K562 (cell line): Measurements from ENCODE around the gene NSUN3.

Experiments
- CEBPB ChIP-seq: fragments of 450-650 bp; IDR thresholded peaks from 2 replicates; pipeline ENCODE4 v1.6.1; 2016; ENCODE audit warnings: missing genetic modification characterization, missing compliant biosample characterization
- CTCF ChIP-seq, 3 experiments: IDR thresholded peaks in 2 of 3; conservative IDR thresholded peaks in 1 of 3; 2 replicates each; pipeline ENCODE4 v1.5.1; 2011 to 2012; ENCODE audit warnings: low read length in 3 of 3, mild to moderate bottlenecking in 3 of 3, control low read depth in 2 of 3, improper control_type of control experiment in 1 of 3, inconsistent platforms in 1 of 3, low read depth in 1 of 3, mixed read lengths in 1 of 3, moderate library complexity in 1 of 3; ENCODE audit not compliant: insufficient read depth in 2 of 3
- EZH2 ChIP-seq: IDR thresholded peaks from 2 replicates; pipeline ENCODE4 v1.6.1; 2012; ENCODE audit warnings: low read depth, mild to moderate bottlenecking, inconsistent platforms, low read length, borderline replicate concordance
- HNRNPLL ChIP-seq: fragments of 200-400 bp; formaldehyde crosslinking; IDR thresholded peaks from 2 replicates; pipeline ENCODE4 v1.6.1; 2017; ENCODE audit warnings: low read length, low read depth, mild to moderate bottlenecking; ENCODE audit not compliant: poor library complexity, severe bottlenecking
- KAT7 ChIP-seq: sonication (generic); formaldehyde crosslinking; IDR thresholded peaks from 2 replicates; pipeline ENCODE4 v1.8.0; 2022; ENCODE audit warnings: missing genetic modification reagents, mild to moderate bottlenecking, borderline replicate concordance
- MAFF ChIP-seq: IDR thresholded peaks from 2 replicates; pipeline ENCODE4 v1.6.1; 2012; ENCODE audit warnings: low read length, improper control_type of control experiment
- POLR2A ChIP-seq: fragments of 450-650 bp; conservative IDR thresholded peaks from 2 replicates; pipeline ENCODE4 v1.6.1; 2016
- POLR2AphosphoS5 ChIP-seq: IDR thresholded peaks from 2 replicates; pipeline ENCODE4 v1.6.1; 2011; ENCODE audit warnings: mild to moderate bottlenecking, low read depth, low read length, moderate library complexity; ENCODE audit not compliant: control insufficient read depth, insufficient read depth
- SP1 ChIP-seq: sonication (generic); formaldehyde crosslinking; IDR thresholded peaks from 2 replicates; pipeline ENCODE4 v1.8.1; 2022; ENCODE audit warnings: mild to moderate bottlenecking, missing genetic modification reagents
- SRF ChIP-seq, 2 experiments: fragments of 250-450, 450-650 bp in 1 of 2; sonication (Bioruptor Pico) in 1 of 2; sonication (generic) in 1 of 2; formaldehyde crosslinking; IDR thresholded peaks; 2 replicates each; pipeline versions ENCODE4 v1.5.0 to v1.5.1; 2020 to 2022; ENCODE audit warnings: mild to moderate bottlenecking in 1 of 2, missing genetic modification reagents in 1 of 2
- USF2 ChIP-seq: sonication (generic); formaldehyde crosslinking; IDR thresholded peaks from 2 replicates; pipeline ENCODE4 v1.5.0; 2020; ENCODE audit warnings: missing genetic modification reagents
- XRCC5 ChIP-seq: fragments of 200-400 bp; formaldehyde crosslinking; IDR thresholded peaks from 2 replicates; pipeline ENCODE4 v1.6.1; 2017; ENCODE audit warnings: low read depth, mild to moderate bottlenecking, low read length
- ZNF140 ChIP-seq: fragments of 250-450 bp; sonication (Bioruptor Pico); IDR thresholded peaks from 2 replicates; pipeline ENCODE4 v1.8.0; 2021; ENCODE audit warnings: moderate library complexity, mild to moderate bottlenecking, inconsistent platforms
- TF ChIP-seq, protein P1 (sequence below): sonication (generic); formaldehyde crosslinking; IDR thresholded peaks from 2 replicates; pipeline ENCODE4 v1.9.0; 2022; ENCODE audit warnings: mild to moderate bottlenecking, missing genetic modification reagents

DNA sequence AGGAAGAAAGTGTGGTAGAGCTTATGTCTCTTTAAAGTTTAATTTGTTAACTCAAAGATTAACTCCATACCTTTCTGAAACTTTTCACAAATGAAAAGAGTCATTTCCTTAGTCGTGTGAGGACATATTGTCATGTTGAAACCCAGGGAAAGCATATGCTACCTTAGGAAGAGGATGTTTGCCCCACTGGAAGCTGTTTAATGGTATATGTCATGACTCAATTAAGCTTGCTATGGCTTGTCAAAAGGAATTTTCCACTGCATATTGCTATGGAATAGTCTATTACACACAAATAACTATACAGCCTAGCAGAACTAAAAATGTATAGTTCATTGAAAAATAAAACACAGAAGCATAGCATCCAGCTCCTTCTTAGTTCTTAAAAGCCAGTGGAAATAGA, 69.9 kb downstream of the NSUN3 start:
- TF ChIP-seq SRF (CRISPR knock-in tag; IDR thresholded peaks at IDR 0.05) (no peak), POLR2A (no peak), XRCC5 (no peak), POLR2AphosphoS5 (no peak), MAFF (no peak), SP1 (CRISPR knock-in tag) (no peak), CTCF (IDR thresholded peaks at IDR 0.05 in 2 of 3, conservative IDR thresholded peaks at IDR 0.05 in 1 of 3; ENCODE audit: insufficient read depth in 2 of 3, low read depth in 1 of 3, low read length in 3 of 3) (no peak), ZNF140 (no peak), KAT7 (CRISPR knock-in tag) (no peak), EZH2 (no peak), HNRNPLL (no peak), CEBPB (tag) (no peak), USF2 (CRISPR knock-in tag) (no peak)
- TF ChIP-seq, protein P1, sequence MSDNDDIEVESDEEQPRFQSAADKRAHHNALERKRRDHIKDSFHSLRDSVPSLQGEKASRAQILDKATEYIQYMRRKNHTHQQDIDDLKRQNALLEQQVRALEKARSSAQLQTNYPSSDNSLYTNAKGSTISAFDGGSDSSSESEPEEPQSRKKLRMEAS (CRISPR knock-in tag), result no peak
